HepG2 (cell line): ENCODE data around the gene PDE9A.

Experiments used
- CTCF ChIP-seq: sonication (generic); formaldehyde crosslinking; IDR thresholded peaks from 2 replicates; pipeline ENCODE4 v1.5.0; 2020; ENCODE audit warnings: mild to moderate bottlenecking, missing genetic modification reagents, moderate library complexity
- EP300 ChIP-seq, 3 experiments: sonication (generic) in 1 of 3; formaldehyde crosslinking in 1 of 3; IDR thresholded peaks; 2 replicates each; pipeline versions ENCODE4 v1.5.1 to v1.6.1; 2011 to 2020; ENCODE audit warnings: low read depth in 2 of 3, low read length in 2 of 3, borderline replicate concordance in 1 of 3, improper control_type of control experiment in 1 of 3, mild to moderate bottlenecking in 1 of 3, missing genetic modification reagents in 1 of 3, moderate library complexity in 1 of 3
- ETV6 ChIP-seq: sonication (generic); formaldehyde crosslinking; conservative IDR thresholded peaks from 2 replicates; pipeline ENCODE4 v1.4.0; 2020; ENCODE audit warnings: missing genetic modification reagents
- IRF2 ChIP-seq: IDR thresholded peaks from 2 replicates; pipeline ENCODE4 v1.6.1; 2018; ENCODE audit warnings: missing genetic modification reagents, missing compliant biosample characterization
- RNF2 ChIP-seq: fragments of 450-650 bp; conservative IDR thresholded peaks from 2 replicates; pipeline ENCODE4 v1.6.1; 2016; ENCODE audit warnings: low read depth
- TAF1 ChIP-seq: sonication (generic); formaldehyde crosslinking; IDR thresholded peaks from 2 replicates; pipeline ENCODE4 v1.4.0; 2020; ENCODE audit warnings: missing genetic modification reagents
- TCF12 ChIP-seq, 2 experiments: fragments of 450-650 bp in 1 of 2; sonication (generic) in 1 of 2; formaldehyde crosslinking in 1 of 2; IDR thresholded peaks; 2 replicates each; pipeline versions ENCODE4 v1.6.1 to v1.8.0; 2017 to 2022; ENCODE audit warnings: antibody characterized with exemption in 1 of 2, mild to moderate bottlenecking in 1 of 2, missing genetic modification reagents in 1 of 2, moderate library complexity in 1 of 2
- ZNF687 ChIP-seq: sonication (generic); formaldehyde crosslinking; IDR thresholded peaks from 2 replicates; pipeline ENCODE4 v1.5.1; 2020; ENCODE audit warnings: mild to moderate bottlenecking, missing genetic modification reagents, moderate library complexity

GRCh38 chr21:42703965-42704364, 50.5 kb downstream of the PDE9A start:
- no peak for TF ChIP-seq TCF12 (IDR thresholded peaks at IDR 0.05)
- no peak for TF ChIP-seq TCF12 (CRISPR knock-in tag; IDR thresholded peaks at IDR 0.05)
- no peak for TF ChIP-seq CTCF (CRISPR knock-in tag)
- no peak for TF ChIP-seq ZNF687 (CRISPR knock-in tag)
- TF ChIP-seq EP300 (IDR thresholded peaks at IDR 0.05; ENCODE audit: low read depth in 2 of 2, low read length in 2 of 2): no peak
- no peak for TF ChIP-seq EP300 (CRISPR knock-in tag; IDR thresholded peaks at IDR 0.05; ENCODE audit: borderline replicate concordance)
- no peak for TF ChIP-seq TAF1 (CRISPR knock-in tag)
- TF ChIP-seq ETV6 (CRISPR knock-in tag): no peak
- TF ChIP-seq RNF2: no peak
- TF ChIP-seq IRF2: no peak
